Measurements from ENCODE around the gene HES2. TPM values are rescaled to one million over a fixed set of nuclear protein-coding genes. Genes with fewer than 3 reads are reported as not detected.

Gene HES2
- total and polyA plus RNA-seq, 2 of the 4 experiments (the other 2 are of a cell fraction), result not detected

- 4% methylated on average over 79 of the region's 115 CpGs; no CpG with 5 or more reads in 1 of the 2 experiments for WGBS, 2 experiments (ENCODE audit: extremely low coverage in 2 of 2, insufficient read length in 1 of 2)
- no peaks in the 10 kb centered on the region for H3K79me1 ChIP-seq (ENCODE audit: low read depth in 1 of 2, low read length in 2 of 2)
Measured at GRCh38 chr1:6454856-6455751, 35.4 kb upstream of the HES2 start.

More at GRCh38 chr1:6454856-6455751, 35.4 kb upstream of the HES2 start:
- Histone ChIP-seq H2AK9ac (replicated peaks; ENCODE audit: low read depth, low read length, poor library complexity) (no peak overlapping the region), H3K56ac (ENCODE audit: extremely low read depth, insufficient read depth, low read length) (no peak overlapping the region), H3K9ac (ENCODE audit: low read depth, low read length) (no peak overlapping the region), H3K18ac (ENCODE audit: low read depth, low read length) (no peak overlapping the region), H3K23ac (ENCODE audit: low read depth, low read length) (no peak overlapping the region), H3K4ac (ENCODE audit: low read depth, low read length) (no peak overlapping the region), H2AFZ (replicated peaks; ENCODE audit: low read length, poor library complexity) (no peak overlapping the region), H3K4me2 (ENCODE audit: low read depth, low read length) (no peak overlapping the region), H2BK20ac (ENCODE audit: low read depth, low read length) (no peak overlapping the region), H3K4me1 (ENCODE audit: control insufficient read depth, insufficient read depth, low read length) (no peaks in the 10 kb centered on the region; the same call in 1 of the 2 replicates), H3K14ac (replicated peaks; ENCODE audit: low read depth, low read length) (no peak overlapping the region), H2AK5ac (ENCODE audit: low read depth, low read length) (no peak overlapping the region), H3K36me3 (ENCODE audit: control insufficient read depth, insufficient read depth, low read length) (no peaks in the 10 kb centered on the region), H4K5ac (ENCODE audit: low read depth, low read length) (no peak overlapping the region), H4K8ac (ENCODE audit: low read depth in 2 of 2, low read length in 2 of 2) (no peak overlapping the region), H4K20me1 (ENCODE audit: insufficient read depth, low read length) (no peaks in the 10 kb centered on the region), H3K9me1 (ENCODE audit: insufficient read depth, low read length) (no peaks in the 10 kb centered on the region), H3K9me3 (ENCODE audit: control insufficient read depth, insufficient read depth, low read length) (no peaks in the 10 kb centered on the region), H3K27ac (ENCODE audit: insufficient read depth, low read length) (no peak overlapping the region), H3K4me3 (ENCODE audit: insufficient read depth, low read depth, low read length) (no peak overlapping the region), H2BK5ac (ENCODE audit: low read depth, low read length, poor library complexity, severe bottlenecking) (no peak overlapping the region), H3K27me3 (ENCODE audit: control insufficient read depth, insufficient read depth, low read length) (peaks cover 66% of the 10 kb centered on the region), H2BK15ac (ENCODE audit: low read depth, low read length) (no peak overlapping the region), H4K91ac (ENCODE audit: insufficient read depth, low read depth, low read length) (no peak overlapping the region), H2BK120ac (ENCODE audit: low read depth, low read length) (no peak overlapping the region)
- dilution Hi-C loops (cut with HindIII; ENCODE audit: low sequenced_read_pairs, unreplicated experiment) (no loop called here), intact Hi-C loops (cut with micrococcal nuclease) (no loop called here), in situ Hi-C loops (cut with MboI; ENCODE audit: low sequenced_read_pairs) (no loop called here)
- ChIA-PET POLR2A (ENCODE audit: unreplicated experiment) (no interaction called here), CTCF (interaction anchor here (1.2 kb wide), 1 partner anchor 17 kb away, joined by 3 read pairs; no protein-coding TSS in a partner anchor)
- BruUV-seq (replicated peaks), result no TSS peak
- peak; percentile 33 for ATAC-seq (ENCODE audit: low read depth)
- DNase-seq, result no peak
- TF ChIP-seq SMC3 (IDR thresholded peaks at IDR 0.05; ENCODE audit: low read depth, low read length), result no peak
- TF ChIP-seq CTCF (conservative IDR thresholded peaks at IDR 0.05; ENCODE audit: low read depth, low read length), result 0 out of 2 replicates have a peak, but pooled peaks have one; percentile 14
